GM12878 (cell line): ENCODE measurements around the gene REM2. TPM values are rescaled to one million over a fixed set of nuclear protein-coding genes. Genes with fewer than 3 reads are reported as not detected.

Source experiments
- ATAC-seq: fragments of 200-7000 bp; cut with Tn5 transposase; 3 replicates; pipeline ENCODE4 v1.9.1; 2020; ENCODE audit warnings: mild to moderate bottlenecking, moderate library complexity
- BruUV-seq: library from RNA; stranded (reverse); fragments of 400-500 nt; replicated peaks from 2 replicates; lab custom pipeline; 2021; lab: Mats Ljungman, UMichigan
- CTCF ChIA-PET: fragments of 300-600 bp; sonication (Branson Sonifier 250); formaldehyde crosslinking; extraction: SDS; loops from one replicate; lab custom pipeline; 2021; ENCODE audit warnings: inconsistent platforms; lab: Yijun Ruan, JAX
- POLR2A ChIA-PET: fragments of 350-600 bp; formaldehyde crosslinking; extraction: SDS; loops from one replicate; lab custom pipeline; 2021; ENCODE audit warnings: inconsistent platforms; lab: Charles Lee
- RAD21 ChIA-PET: fragments of 300-600 bp; sonication (Branson Sonifier 250); formaldehyde crosslinking; loops from one replicate; lab custom pipeline; 2023; ENCODE audit warnings: antibody characterized with exemption; ENCODE audit not compliant: unreplicated experiment; lab: Charles Lee
- SMC1A ChIA-PET: fragments of 300-600 bp; sonication (Branson Sonifier 250); formaldehyde crosslinking; loops from one replicate; lab custom pipeline; 2023; ENCODE audit not compliant: unreplicated experiment, uncharacterized antibody; lab: Charles Lee
- DNase-seq: peaks from one replicate; pipeline ENCODE4 v3.0.0-alpha.2; 2011; ENCODE audit warnings: low read depth, low spot score
- FAIRE-seq: peaks from 3 replicates; lab custom pipeline; 2011; peaks lifted over from hg19 to GRCh38; lab: Jason Lieb, UNC
- H2AFZ ChIP-seq: 2 replicates; pipeline ENCODE4 v1.6.0; 2011; ENCODE audit warnings: low read depth, low read length, control low read depth; ENCODE audit not compliant: control insufficient read depth
- H3K27ac ChIP-seq: 2 replicates; pipeline ENCODE4 v1.5.1; 2011; ENCODE audit warnings: control low read depth; ENCODE audit not compliant: control insufficient read depth, insufficient read depth
- H3K27me3 ChIP-seq, 2 experiments: replicated peaks in 1 of 2; 2 replicates each; pipeline versions ENCODE4 v1.6.0 to v1.6.1; 2011; ENCODE audit warnings: low read length in 1 of 2; ENCODE audit not compliant: control insufficient read depth in 2 of 2, insufficient read depth in 2 of 2
- H3K36me3 ChIP-seq, 2 experiments: 2 replicates each; pipeline ENCODE4 v1.5.1; 2011; ENCODE audit warnings: low read length in 1 of 2; ENCODE audit not compliant: control insufficient read depth in 2 of 2, insufficient read depth in 2 of 2
- H3K4me1 ChIP-seq: 2 replicates; pipeline ENCODE4 v1.6.1; 2011; ENCODE audit warnings: mild to moderate bottlenecking, low read length, moderate library complexity, mixed read lengths; ENCODE audit not compliant: control insufficient read depth, insufficient read depth
- H3K4me2 ChIP-seq: 2 replicates; pipeline ENCODE4 v1.6.0; 2011; ENCODE audit warnings: control low read depth; ENCODE audit not compliant: control insufficient read depth, insufficient read depth
- H3K4me3 ChIP-seq: fragments of 200-600 bp; sonication (generic); 2 replicates; pipeline ENCODE4 v1.5.1; 2016
- H3K79me2 ChIP-seq: 2 replicates; pipeline ENCODE4 v1.6.0; 2011; ENCODE audit warnings: low read length; ENCODE audit not compliant: control insufficient read depth, insufficient read depth
- H3K9ac ChIP-seq: 2 replicates; pipeline ENCODE4 v1.8.0; 2011; ENCODE audit warnings: low read length, control low read depth, mixed read lengths; ENCODE audit not compliant: control insufficient read depth, insufficient read depth
- H3K9me3 ChIP-seq: replicated peaks from 3 replicates; pipeline ENCODE4 v1.5.1; 2011; ENCODE audit warnings: mild to moderate bottlenecking, low read length; ENCODE audit not compliant: control insufficient read depth, insufficient read depth
- H4K20me1 ChIP-seq: 2 replicates; pipeline ENCODE4 v1.6.0; 2011; ENCODE audit not compliant: control insufficient read depth, insufficient read depth
- ATF7 ChIP-seq: fragments of 450-650 bp; IDR thresholded peaks from 2 replicates; pipeline ENCODE4 v1.6.1; 2016; ENCODE audit warnings: low read depth, mild to moderate bottlenecking
- CEBPB ChIP-seq, 2 experiments: fragments of 150-350 bp in 1 of 2; IDR thresholded peaks; 2 replicates each; pipeline ENCODE4 v1.6.1; 2012 to 2014; ENCODE audit warnings: low read depth in 2 of 2, low read length in 2 of 2, borderline replicate concordance in 1 of 2, inconsistent platforms in 1 of 2
- GABPA ChIP-seq: IDR thresholded peaks from 2 replicates; pipeline ENCODE4 v1.6.1; 2014; ENCODE audit warnings: antibody characterized with exemption, low read depth, mild to moderate bottlenecking, inconsistent platforms
- HCFC1 ChIP-seq: fragments of 150-350 bp; IDR thresholded peaks from 2 replicates; pipeline ENCODE4 v1.6.1; 2014; ENCODE audit warnings: low read length
- RELA ChIP-seq: fragments of 450-650 bp; IDR thresholded peaks from 2 replicates; pipeline ENCODE4 v1.8.0; 2014; ENCODE audit warnings: borderline replicate concordance; ENCODE audit not compliant: partially characterized antibody
- whole genome bisulfite sequencing: methylation state at CpG from one replicate; pipeline ENCODE4 v1.1.6; 2016; ENCODE audit warnings: low lambda C conversion rate; ENCODE audit not compliant: insufficient replicate concordance, insufficient coverage; ENCODE audit errors: missing lambda C conversion rate; 5-methylcytosine and 5-hydroxymethylcytosine counted together
- in situ Hi-C: fragments of 300-500 bp; cut with MboI; formaldehyde crosslinking; loops from 9 replicates; pipeline ENCODE4 v1.14.3; 2018; ENCODE audit warnings: mixed read lengths
- intact Hi-C: fragments of 100-400 bp; cut with micrococcal nuclease; formaldehyde crosslinking; loops from one replicate; pipeline ENCODE4 v1.14.2; 2022; ENCODE audit not compliant: unreplicated experiment
- polyA plus RNA-seq, 11 experiments: library from polyadenylated mRNA; depleted of rRNA in 4 of 11; unstranded in 6 of 11; stranded (reverse) in 5 of 11; fragments of >200 nt; fragmentation: Nextera tagmentation in 4 of 11; fragmentation: Illumina TruSeq in 1 of 11; extraction: Ambion mirVana in 4 of 11; extraction: Trizol in 1 of 11; gene quantifications; 1 replicate in 1 of 11; 2 replicates in 10 of 11; pipeline versions ENCODE4 v1.2.1 to v1.2.3, GENCODE V29; 2011 to 2016; ENCODE audit warnings: inconsistent platforms in 2 of 11, missing spikeins in 2 of 11, low read depth in 1 of 11
- total RNA-seq, 4 experiments: library from RNA; depleted of rRNA in 3 of 4; stranded (reverse); fragments of >200 nt in 3 of 4; fragmentation: Illumina TruSeq in 1 of 4; extraction: Trizol in 1 of 4; gene quantifications; 2 replicates each; pipeline versions ENCODE4 v1.2.1 to v1.2.3, GENCODE V29; 2013 to 2021
- TF ChIP-seq, protein P1 (sequence below): fragments of 450-650 bp; IDR thresholded peaks from 2 replicates; pipeline ENCODE4 v1.6.1; 2018; ENCODE audit warnings: mild to moderate bottlenecking, low read depth, moderate library complexity; ENCODE audit not compliant: partially characterized antibody

Gene REM2
- total and polyA plus RNA-seq, 10 of the 15 experiments (the other 5 are each of a cell fraction or from before 2014, with no cell fraction given), result 0.27 to 1.5 (median 0.83) TPM

- no peak for ATAC-seq
- no peak overlapping the region for H2AFZ ChIP-seq
These were observed 41.7 kb upstream of the REM2 start for GRCh38 chr14:22841311-22841710.

More at GRCh38 chr14:22841311-22841710, 41.7 kb upstream of the REM2 start:
- H3K4me1 ChIP-seq, result peaks cover 21% of the 10 kb centered on the region
- ChIA-PET CTCF (interaction anchor here (0.6 to 1.7 kb wide), 8 partner anchors 11 to 206 kb away, joined by 3 to 15 read pairs (median 4); no protein-coding TSS in a partner anchor), SMC1A (interaction anchor here (0.5 to 2.0 kb wide), 6 partner anchors 9 to 75 kb away, joined by 3 to 5 read pairs (median 4); partner anchors contain the start of gene OXA1L), POLR2A (no interaction called here), RAD21 (interaction anchor here (1.0 kb wide), 1 partner anchor 19 kb away, joined by 3 read pairs; no protein-coding TSS in a partner anchor)
- no peaks in the 10 kb centered on the region for H3K36me3 ChIP-seq
- no peaks in the 10 kb centered on the region for H4K20me1 ChIP-seq
- in situ Hi-C loops, result loop anchor here (10.0 kb wide), 1 partner anchor 527 kb away; no protein-coding TSS in a partner anchor
- no peak overlapping the region for H3K27ac ChIP-seq
- no peaks in the 10 kb centered on the region for H3K79me2 ChIP-seq
- 92% methylated on average over 9 of the region's 9 CpGs for WGBS
- no peak for DNase-seq
- no peak for FAIRE-seq
- no peak overlapping the region for H3K4me3 ChIP-seq
- TF ChIP-seq GABPA (no peak), HCFC1 (no peak), RELA (no peak), ATF7 (no peak), CEBPB (IDR thresholded peaks at IDR 0.05; ENCODE audit: borderline replicate concordance in 1 of 2, low read depth in 2 of 2, low read length in 2 of 2) (no peak)
- TF ChIP-seq, protein P1, sequence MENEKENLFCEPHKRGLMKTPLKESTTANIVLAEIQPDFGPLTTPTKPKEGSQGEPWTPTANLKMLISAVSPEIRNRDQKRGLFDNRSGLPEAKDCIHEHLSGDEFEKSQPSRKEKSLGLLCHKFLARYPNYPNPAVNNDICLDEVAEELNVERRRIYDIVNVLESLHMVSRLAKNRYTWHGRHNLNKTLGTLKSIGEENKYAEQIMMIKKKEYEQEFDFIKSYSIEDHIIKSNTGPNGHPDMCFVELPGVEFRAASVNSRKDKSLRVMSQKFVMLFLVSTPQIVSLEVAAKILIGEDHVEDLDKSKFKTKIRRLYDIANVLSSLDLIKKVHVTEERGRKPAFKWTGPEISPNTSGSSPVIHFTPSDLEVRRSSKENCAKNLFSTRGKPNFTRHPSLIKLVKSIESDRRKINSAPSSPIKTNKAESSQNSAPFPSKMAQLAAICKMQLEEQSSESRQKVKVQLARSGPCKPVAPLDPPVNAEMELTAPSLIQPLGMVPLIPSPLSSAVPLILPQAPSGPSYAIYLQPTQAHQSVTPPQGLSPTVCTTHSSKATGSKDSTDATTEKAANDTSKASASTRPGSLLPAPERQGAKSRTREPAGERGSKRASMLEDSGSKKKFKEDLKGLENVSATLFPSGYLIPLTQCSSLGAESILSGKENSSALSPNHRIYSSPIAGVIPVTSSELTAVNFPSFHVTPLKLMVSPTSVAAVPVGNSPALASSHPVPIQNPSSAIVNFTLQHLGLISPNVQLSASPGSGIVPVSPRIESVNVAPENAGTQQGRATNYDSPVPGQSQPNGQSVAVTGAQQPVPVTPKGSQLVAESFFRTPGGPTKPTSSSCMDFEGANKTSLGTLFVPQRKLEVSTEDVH, result no peak
- no peaks in the 10 kb centered on the region for H3K27me3 ChIP-seq
- H3K4me2 ChIP-seq, result no peak overlapping the region
- no peaks in the 10 kb centered on the region for H3K9me3 ChIP-seq
- intact Hi-C loops, result no loop called here
- BruUV-seq, result no TSS peak
- no peak overlapping the region for H3K9ac ChIP-seq
